Common myeloid progenitor, CD34-positive (primary cell): Measurements from ENCODE around the gene ACSL1.

ENCODE experiments used
- CTCF ChIA-PET: fragments of 350-600 bp; sonication (Branson Sonifier 250); formaldehyde crosslinking; loops from one replicate; lab custom pipeline; 2021; ENCODE audit warnings: antibody characterized with exemption; lab: Charles Lee
- POLR2A ChIA-PET: fragments of 350-600 bp; sonication (Branson Sonifier 250); formaldehyde crosslinking; loops from one replicate; lab custom pipeline; 2021; ENCODE audit warnings: antibody characterized with exemption; lab: Charles Lee
- DNase-seq, 3 donors: peaks; one replicate each; pipeline versions ENCODE4 v3.0.0 to v3.0.0-alpha.2; 2013
- H3K27ac ChIP-seq, 2 experiments: 1 replicate in 1 of 2; 2 replicates in 1 of 2; pipeline ENCODE4 v1.7.0; 2013; ENCODE audit warnings: inconsistent platforms in 2 of 2, low read length in 2 of 2, mild to moderate bottlenecking in 2 of 2, low read depth in 1 of 2, moderate library complexity in 1 of 2; ENCODE audit not compliant: severe bottlenecking in 2 of 2, insufficient read depth in 1 of 2, poor library complexity in 1 of 2
- H3K27me3 ChIP-seq, 5 experiments: replicated peaks in 2 of 5; 1 replicate in 3 of 5; 2 replicates in 2 of 5; pipeline versions ENCODE4 v1.6.1 to v1.7.0; 2013; ENCODE audit warnings: low read length in 4 of 5, mild to moderate bottlenecking in 2 of 5, moderate library complexity in 2 of 5, inconsistent platforms in 1 of 5; ENCODE audit not compliant: insufficient read depth in 5 of 5, control insufficient read depth in 4 of 5
- H3K36me3 ChIP-seq, 4 experiments: 1 replicate in 2 of 4; 2 replicates in 2 of 4; pipeline versions ENCODE4 v1.6.1 to v1.7.0; 2013; ENCODE audit warnings: low read length in 3 of 4, control low read depth in 1 of 4, mild to moderate bottlenecking in 1 of 4; ENCODE audit not compliant: control insufficient read depth in 4 of 4, insufficient read depth in 4 of 4
- H3K4me1 ChIP-seq, 4 experiments: 1 replicate in 3 of 4; 2 replicates in 1 of 4; pipeline versions ENCODE4 v1.6.1 to v1.7.1; 2013; ENCODE audit warnings: low read length in 3 of 4, mild to moderate bottlenecking in 3 of 4, control low read depth in 1 of 4, inconsistent platforms in 1 of 4, moderate library complexity in 1 of 4; ENCODE audit not compliant: control insufficient read depth in 4 of 4, insufficient read depth in 4 of 4; ENCODE audit errors: control extremely low read depth in 1 of 4
- H3K4me3 ChIP-seq, 7 experiments: 1 replicate in 4 of 7; 2 replicates in 3 of 7; pipeline versions ENCODE4 v1.5.1 to v1.7.0; 2013; ENCODE audit warnings: mild to moderate bottlenecking in 7 of 7, low read length in 6 of 7, moderate library complexity in 6 of 7, inconsistent platforms in 2 of 7, low read depth in 2 of 7, control low read depth in 1 of 7; ENCODE audit not compliant: insufficient read depth in 4 of 7, control insufficient read depth in 1 of 7; ENCODE audit errors: extremely low read depth in 1 of 7
- H3K9me3 ChIP-seq, 5 experiments: 1 replicate in 4 of 5; 2 replicates in 1 of 5; pipeline versions ENCODE4 v1.6.1 to v1.7.1; 2013; ENCODE audit warnings: low read length in 4 of 5, mild to moderate bottlenecking in 2 of 5, inconsistent platforms in 1 of 5, low read depth in 1 of 5, moderate library complexity in 1 of 5; ENCODE audit not compliant: control insufficient read depth in 4 of 5, insufficient read depth in 2 of 5; ENCODE audit errors: control extremely low read depth in 1 of 5
- WGBS: methylation state at CpG from one replicate; pipeline ENCODE4 v1.1.5; 2013; ENCODE audit not compliant: insufficient coverage; 5-methylcytosine and 5-hydroxymethylcytosine counted together

The ACSL1 gene

DNA sequence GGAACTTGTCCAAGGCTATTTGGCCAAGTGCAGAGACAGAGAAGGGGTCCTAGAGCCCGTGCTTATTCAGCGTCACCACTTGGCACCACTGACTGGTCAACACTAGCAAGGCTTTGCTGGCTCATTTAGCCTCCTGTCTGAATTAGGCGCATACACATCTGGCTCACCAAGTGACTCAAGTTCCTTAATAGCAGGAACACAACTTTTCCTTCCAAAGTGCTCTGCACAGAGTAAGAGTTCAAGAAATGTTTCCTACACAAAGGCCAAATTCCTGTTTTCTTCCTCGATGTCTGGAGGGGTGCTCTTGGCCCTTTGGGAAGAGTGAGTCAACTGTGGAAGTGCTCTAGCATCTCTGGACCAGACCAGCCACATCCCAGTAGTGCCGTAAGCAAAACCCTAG lies 65.1 kb downstream of the ACSL1 start:
- CTCF ChIA-PET, result interaction anchor here (0.8 kb wide), 1 partner anchor 50 kb away, joined by 3 read pairs; no protein-coding TSS in a partner anchor
- WGBS, result 100% methylated on average over 5 of the region's 5 CpGs
- H3K36me3 ChIP-seq, result peaks cover 22 to 59% (median 28%) of the 10 kb centered on the region in 4 experiments

DNA sequence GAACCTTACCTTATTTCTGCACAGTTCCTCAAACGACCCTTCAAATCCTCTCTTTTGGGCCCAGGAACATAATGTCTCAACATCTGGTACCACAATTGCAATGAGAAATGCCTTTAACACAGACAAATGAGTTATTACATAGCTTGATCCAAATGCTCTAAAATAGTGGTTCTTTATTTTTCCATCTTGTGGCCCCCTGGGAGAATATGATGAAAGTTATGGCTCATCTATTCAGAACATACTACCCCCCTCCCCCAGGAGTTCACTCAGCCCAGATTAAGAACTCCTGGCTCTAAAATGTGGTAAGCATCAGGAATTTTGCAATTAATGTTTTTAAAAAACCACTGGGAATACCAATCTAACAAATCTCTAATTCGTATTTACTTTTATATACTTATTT lies 68.0 kb downstream of the ACSL1 start:
- no peak overlapping the region for H3K4me3 ChIP-seq
- WGBS, result no CpG with 5 or more reads among the region's 2 CpGs
- POLR2A ChIA-PET, result no interaction called here
- H3K4me1 ChIP-seq, result peaks cover 0 to 13% (median 10%) of the 10 kb centered on the region in 4 experiments
- H3K27ac ChIP-seq, result no peak overlapping the region
- CTCF ChIA-PET, result interaction anchor here (1.4 kb wide), 2 partner anchors 11 to 16 kb away, joined by 3 read pairs; no protein-coding TSS in a partner anchor
- no peaks in the 10 kb centered on the region for H3K27me3 ChIP-seq
- no peak for DNase-seq
- H3K36me3 ChIP-seq, result peaks cover 15 to 51% (median 20%) of the 10 kb centered on the region in 4 experiments
- H3K9me3 ChIP-seq, result no peaks in the 10 kb centered on the region

More for the DNA sequence above, 65.1 kb downstream of the ACSL1 start:
- no peaks in the 10 kb centered on the region for H3K27me3 ChIP-seq
- peaks cover 0 to 15% (median 13%) of the 10 kb centered on the region in 4 experiments for H3K4me1 ChIP-seq
- H3K9me3 ChIP-seq, result no peaks in the 10 kb centered on the region
- no peak for DNase-seq
- no peak overlapping the region for H3K27ac ChIP-seq
- H3K4me3 ChIP-seq, result no peak overlapping the region
- POLR2A ChIA-PET, result no interaction called here

DNA sequence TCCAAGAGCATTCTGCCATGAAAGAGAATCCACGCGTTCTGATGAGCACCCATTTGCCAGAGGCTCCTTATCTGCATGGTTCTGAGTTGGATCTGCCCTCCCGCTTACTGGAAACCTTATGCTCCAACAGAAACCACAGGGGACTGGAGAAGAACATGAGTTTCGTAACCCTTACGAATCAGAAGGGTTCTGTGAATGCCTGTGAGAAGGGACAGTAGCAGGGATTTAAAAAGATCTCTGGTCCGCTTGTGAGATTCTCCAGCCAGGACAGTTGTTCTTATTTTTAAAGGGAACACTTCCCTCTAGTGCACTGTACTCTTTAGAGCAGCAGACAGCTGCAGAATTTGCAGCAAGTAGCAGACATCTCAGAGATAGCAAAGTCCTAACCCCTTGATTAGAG lies 69.4 kb downstream of the ACSL1 start:
- Histone ChIP-seq H3K27ac (no peak overlapping the region), H3K9me3 (no peaks in the 10 kb centered on the region), H3K4me3 (no peak overlapping the region), H3K27me3 (no peaks in the 10 kb centered on the region), H3K36me3 (peaks cover 16 to 51% (median 19%) of the 10 kb centered on the region in 4 experiments), H3K4me1 (peaks cover 5 to 11% (median 6%) of the 10 kb centered on the region in 4 experiments)
- CTCF ChIA-PET, result interaction anchor here (0.9 to 1.4 kb wide), 2 partner anchors 14 to 197 kb away, joined by 3 read pairs; no protein-coding TSS in a partner anchor
- POLR2A ChIA-PET, result no interaction called here
- WGBS, result 92% methylated on average over 5 of the region's 6 CpGs
- DNase-seq, result no peak

DNA sequence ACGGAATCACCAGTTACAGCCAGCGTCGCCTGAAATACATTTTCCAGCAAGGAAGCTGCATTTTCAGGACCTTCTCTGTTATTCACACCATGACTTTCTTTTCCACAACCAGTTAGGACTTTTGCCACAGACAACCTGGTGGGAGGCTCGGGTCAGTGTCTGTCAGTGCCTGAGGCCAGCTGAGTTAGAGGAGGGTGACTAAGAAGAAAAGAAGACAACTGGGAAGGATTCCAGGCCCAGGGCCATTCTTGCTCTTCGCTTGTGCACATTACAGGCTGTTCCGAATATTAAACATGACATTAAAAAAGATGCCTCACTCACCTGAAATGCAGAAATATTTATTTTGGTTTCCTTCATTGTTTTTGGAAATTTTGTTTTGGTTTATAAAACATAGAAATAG lies 70.5 kb downstream of the ACSL1 start:
- no peak for DNase-seq
- H3K4me3 ChIP-seq, result no peak overlapping the region
- H3K27ac ChIP-seq, result no peak overlapping the region
- 86% methylated on average over 4 of the region's 6 CpGs for WGBS
- H3K4me1 ChIP-seq, result peaks cover 7 to 15% (median 11%) of the 10 kb centered on the region in 4 experiments
- CTCF ChIA-PET, result interaction anchor here (1.2 kb wide), 1 partner anchor 14 kb away, joined by 3 read pairs; no protein-coding TSS in a partner anchor
- peaks cover 14 to 43% (median 15%) of the 10 kb centered on the region in 4 experiments for H3K36me3 ChIP-seq
- H3K9me3 ChIP-seq, result no peaks in the 10 kb centered on the region
- H3K27me3 ChIP-seq, result no peaks in the 10 kb centered on the region
- POLR2A ChIA-PET, result no interaction called here

DNA sequence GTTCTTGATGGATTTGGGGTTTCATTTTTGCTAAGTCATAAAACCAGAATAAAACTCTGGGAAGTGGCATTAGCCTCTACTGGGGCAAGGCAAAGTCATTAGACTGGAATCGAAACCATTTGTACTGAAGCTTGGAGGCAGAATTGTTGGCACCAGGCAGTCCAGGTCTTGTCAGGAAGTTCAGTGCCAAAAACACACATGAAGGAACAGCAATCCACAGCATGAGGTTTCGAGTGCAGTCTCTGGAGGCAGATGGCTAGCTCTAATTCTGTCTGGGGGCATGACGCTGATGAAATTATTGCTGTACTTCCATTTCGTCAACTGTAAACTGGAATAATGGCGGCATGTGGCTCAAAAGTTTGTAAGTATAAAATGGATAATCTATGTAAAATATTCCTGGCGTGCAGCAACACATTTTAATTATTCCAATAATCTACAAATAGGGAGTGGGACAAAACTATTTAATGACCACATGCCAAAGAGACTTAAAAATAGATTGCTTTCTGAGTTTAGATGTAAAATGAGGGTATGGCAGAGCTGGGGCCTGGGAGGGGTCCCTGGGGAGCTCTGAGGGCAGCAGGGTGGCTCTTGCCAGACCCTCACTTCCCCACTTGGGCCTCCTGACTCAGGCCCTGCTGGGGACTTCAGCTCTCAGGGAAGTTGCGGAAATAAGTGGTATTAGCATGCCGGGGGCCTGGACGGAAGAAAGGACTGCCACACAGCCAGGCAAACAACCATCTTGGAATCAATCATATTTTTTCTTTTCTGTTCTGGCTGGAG lies 73.1 kb downstream of the ACSL1 start:
- H3K27ac ChIP-seq, result no peak overlapping the region
- H3K36me3 ChIP-seq, result peaks cover 9 to 31% (median 11%) of the 10 kb centered on the region in 4 experiments
- H3K9me3 ChIP-seq, result no peaks in the 10 kb centered on the region
- H3K4me1 ChIP-seq, result peaks cover 9 to 23% (median 18%) of the 10 kb centered on the region in 4 experiments
- ChIA-PET POLR2A (no interaction called here), CTCF (interaction anchor here (1.0 to 3.7 kb wide), 6 partner anchors 11 to 343 kb away, joined by 3 to 22 read pairs (median 4); no protein-coding TSS in a partner anchor)
- no peak for DNase-seq
- H3K4me3 ChIP-seq, result no peak overlapping the region
- WGBS, result 100% methylated on average over 4 of the region's 9 CpGs
- no peaks in the 10 kb centered on the region for H3K27me3 ChIP-seq

DNA sequence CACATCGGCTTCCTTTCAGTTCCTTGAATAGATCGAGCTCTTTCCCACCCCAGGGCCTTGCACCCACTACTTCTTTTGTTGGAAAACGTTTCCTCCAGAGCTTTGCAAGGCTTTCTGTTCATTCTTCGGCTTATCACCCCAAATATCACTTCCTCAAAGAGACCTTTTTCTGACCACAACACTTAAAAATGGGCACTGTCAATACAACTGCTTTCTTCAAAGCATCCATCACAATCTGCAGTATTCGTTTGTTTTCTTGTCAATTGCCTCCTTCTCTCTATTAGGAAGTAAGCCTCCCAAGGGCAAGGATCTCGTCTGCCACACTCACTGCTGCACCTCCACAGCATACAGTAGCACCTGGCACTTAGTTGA lies 74.2 kb downstream of the ACSL1 start:
- Histone ChIP-seq H3K36me3 (peaks cover 2 to 20% (median 6%) of the 10 kb centered on the region in 4 experiments), H3K27ac (no peak overlapping the region), H3K4me1 (peaks cover 19 to 33% (median 29%) of the 10 kb centered on the region in 4 experiments), H3K27me3 (no peaks in the 10 kb centered on the region), H3K9me3 (no peaks in the 10 kb centered on the region), H3K4me3 (peak overlapping the region in 1 of 7 experiments; percentile 10)
- 6% methylated on average over 6 of the region's 6 CpGs for WGBS
- ChIA-PET POLR2A (interaction anchor here (0.5 kb wide), 1 partner anchor 116 kb away, joined by 3 read pairs; no protein-coding TSS in a partner anchor), CTCF (interaction anchor here (0.6 to 3.7 kb wide), 9 partner anchors 9 to 344 kb away, joined by 3 to 22 read pairs (median 4); no protein-coding TSS in a partner anchor)
- peak in 1 of 3 donors; percentile 33 for DNase-seq
